ENCODE results near the gene PTPN5.
"Not testable (repeated sequence)": the region's sequence is repeated elsewhere in the genome, so short reads cannot be mapped to it uniquely, and the experiment has no call there.

Gene PTPN5

DNA sequence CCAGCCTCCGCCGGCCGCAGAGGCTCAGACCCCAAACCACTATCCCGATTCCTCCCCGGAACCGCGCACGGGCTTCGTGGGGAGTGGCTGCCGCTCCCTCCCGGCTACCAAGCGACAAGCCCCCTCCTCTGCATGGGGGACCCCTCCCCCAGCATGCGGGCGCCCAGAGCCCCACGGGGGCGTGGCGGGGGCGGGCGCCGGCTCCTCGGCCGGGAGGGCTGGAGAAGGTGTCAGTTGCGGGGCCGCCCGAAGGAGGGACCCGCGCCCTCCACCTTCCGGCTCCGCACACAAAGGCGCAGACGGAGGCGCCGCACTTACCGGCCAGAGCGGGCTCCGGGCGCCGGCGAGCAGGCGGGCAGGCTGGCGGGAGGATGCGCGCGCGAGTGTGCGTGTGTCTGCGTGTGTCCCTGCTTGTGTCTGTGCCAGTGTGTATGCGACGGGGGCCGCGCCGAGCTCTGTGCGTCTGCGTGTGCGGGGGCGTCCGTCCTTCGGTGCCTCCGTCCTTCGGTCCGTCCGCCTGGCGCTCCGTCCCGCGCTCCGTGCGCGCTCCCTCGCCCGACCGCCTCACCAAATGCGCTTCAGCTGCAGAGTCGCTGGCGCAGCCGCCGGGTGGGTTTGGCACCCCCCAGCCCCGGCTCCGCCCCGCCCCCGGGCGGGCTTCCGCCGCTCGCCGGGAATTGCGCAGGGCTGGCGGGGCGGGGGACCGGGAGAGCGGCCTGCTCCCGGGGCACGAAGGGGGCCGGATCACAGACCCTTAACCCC lies at the start of gene PTPN5:
PTPN5 (minus strand) TSS at position 592 of the 762 bp plus-strand sequence. CDS start 19,840 bp downstream, outside the sequence.
- DNase-seq = no peak

DNA sequence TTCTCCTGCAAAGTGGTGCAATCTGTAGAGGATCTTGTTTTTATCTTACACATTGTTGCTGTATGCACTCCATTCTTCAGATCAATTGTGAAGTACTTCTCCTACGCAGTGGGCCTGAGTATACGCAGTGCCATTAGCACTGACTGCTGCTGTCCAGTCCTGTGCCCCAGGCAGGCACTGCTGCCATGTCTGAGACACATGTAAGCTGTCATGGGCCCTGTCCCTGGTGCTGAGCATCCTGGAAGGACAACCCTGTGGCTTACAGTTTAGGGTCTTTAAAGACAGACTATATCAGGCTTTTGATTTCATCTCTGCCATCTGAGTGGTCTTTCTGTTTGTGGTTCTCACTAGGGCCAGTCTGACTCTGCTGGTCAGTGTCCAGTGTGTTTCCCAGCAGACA lies 44.8 kb upstream of the PTPN5 start:
- no peak for DNase-seq

DNA sequence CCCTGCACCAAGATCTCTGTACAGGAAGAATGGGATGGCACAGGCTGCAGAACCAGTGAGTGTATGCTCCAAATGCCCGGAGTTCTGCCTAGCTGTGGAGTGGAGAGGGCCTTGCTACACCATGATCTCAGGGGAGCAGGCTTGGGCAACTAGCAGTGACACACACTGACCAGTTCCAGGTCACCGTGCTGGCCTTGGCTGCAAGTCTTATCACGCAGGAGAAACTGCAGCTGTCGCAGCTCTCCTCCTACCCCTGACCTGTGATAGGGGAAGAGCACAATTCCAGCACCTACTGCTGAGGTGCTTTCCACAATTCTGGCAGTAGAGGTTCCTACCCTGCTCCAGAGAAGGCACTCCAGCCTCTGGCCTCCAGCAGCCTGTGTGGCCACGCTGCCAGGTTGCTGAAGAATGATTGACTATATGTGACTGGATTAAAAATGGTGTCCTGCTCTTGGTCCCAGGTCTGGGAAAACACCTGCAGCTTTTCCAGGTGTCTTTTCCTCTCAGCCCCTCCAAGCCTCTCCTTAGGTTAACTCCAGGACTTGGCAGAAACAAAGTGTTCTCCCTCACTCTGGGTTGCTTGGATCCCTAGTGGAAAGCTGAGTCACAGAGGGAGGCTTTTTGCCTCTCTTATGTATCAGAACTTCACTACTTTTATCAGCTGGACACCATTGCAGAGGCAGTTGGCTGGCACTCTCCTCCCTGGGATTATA lies 43.3 kb upstream of the PTPN5 start:
- DNase-seq = no peak

GRCh38 chr11:18820160-18820559 lies 28.6 kb upstream of the PTPN5 start:
- not testable (repeated sequence) for DNase-seq

DNA sequence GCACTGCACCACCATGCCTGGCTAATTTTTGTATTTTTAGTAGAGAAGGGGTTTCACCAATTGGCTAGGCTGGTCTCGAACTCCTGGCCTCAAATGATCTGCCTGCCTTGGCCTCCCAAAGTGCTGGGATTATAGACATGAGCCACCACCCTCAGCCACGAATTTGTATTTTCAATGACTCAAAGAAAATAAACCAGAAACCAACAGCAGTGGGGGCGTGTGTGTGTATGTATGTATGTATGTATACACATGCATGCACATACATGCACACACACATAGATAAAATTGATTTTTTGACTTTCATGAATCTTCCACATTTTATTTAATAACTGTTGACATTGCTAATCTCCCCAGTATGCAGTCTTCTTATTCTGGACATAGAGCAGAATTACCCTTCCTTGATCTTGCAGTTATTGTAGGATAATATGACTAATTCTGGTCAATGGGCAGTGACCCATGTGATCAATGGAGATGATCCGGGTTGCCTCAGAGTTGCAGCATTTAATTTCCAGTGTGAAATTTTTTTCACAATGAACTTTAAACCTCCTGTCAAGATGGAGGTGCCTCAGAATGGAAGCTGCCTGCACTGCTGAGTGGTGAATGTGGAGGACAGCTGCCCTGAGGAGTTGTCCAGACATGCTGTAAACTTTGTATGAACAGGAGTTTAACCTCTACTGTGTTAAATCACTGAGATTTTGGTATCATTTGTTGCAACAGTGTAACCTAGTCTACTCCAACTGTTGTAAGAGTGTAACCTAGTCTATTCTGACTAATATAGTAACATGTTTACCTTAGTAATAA lies 12.8 kb upstream of the PTPN5 start:
- DNase-seq = no peak

DNA sequence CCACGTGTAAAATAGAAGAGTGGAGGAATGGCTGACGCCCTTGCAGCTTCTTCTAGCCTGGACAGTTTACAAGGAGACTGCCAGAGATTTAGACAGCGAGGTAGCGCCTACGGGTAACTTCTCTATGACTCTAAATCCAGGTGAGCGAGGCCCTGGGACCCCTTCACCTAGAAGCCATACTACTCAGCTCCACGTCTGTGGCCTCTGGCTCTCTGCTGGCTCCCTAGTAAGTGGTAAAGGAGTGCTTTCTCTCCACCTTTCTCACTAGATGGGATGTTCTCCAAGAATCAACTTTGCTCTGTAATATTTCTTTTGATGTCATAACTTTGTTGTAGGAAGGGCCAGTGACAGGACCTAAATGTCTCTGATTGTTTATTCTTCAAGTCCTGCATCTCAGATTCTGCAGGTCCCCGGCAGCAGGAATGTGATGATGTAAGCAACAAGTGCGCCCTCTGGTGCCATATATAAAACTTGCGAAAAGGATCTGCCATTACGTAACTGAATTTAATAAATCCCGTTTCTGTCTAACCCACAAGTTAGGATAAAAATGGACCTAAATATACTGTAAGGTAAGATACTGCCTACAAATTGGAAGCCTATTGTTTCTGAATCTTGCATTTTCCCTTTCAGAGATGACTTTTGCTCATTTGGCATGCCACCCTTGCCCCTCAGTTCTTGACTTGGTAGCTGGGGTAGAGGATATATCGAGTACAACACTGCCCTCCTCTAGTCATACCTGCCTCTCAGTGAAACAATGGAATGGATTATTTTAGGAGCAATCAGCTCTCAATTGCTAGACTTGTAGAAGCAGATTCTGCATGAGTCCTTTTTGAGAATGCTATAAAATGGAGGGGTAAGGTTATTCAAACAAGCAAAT lies 11.0 kb upstream of the PTPN5 start:
- DNase-seq = no peak

DNA sequence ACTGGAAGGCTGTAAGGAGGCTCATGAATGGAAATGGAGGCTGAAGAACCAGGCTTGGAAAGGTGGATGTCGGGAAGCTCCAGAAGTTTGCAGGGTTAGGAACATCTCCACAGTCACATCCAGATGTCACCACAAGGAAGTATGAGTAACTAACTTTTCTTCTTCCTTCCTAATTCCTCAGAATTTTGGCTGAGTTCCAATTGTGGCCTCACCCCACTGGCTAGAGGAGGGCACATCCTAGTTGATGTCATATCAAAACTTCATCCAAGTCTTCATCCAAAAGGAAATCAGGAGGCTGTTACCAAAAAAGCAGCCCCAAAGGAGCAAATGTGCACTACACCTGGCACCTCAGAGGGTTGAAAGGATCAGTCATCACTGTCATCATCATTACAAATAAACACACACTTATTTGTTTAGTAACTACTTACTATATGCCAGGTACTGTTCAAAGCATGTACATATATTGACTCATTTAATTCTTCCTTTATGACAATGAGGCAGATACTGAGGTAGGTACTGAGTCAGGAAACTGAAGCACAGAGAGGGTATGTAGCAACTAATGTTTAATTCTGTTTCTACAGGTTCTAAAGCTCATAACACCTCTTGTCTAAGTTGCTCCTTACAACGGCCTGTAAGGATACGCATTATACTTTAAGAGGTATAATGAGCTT lies 7.3 kb upstream of the PTPN5 start:
- no peak for DNase-seq

DNA sequence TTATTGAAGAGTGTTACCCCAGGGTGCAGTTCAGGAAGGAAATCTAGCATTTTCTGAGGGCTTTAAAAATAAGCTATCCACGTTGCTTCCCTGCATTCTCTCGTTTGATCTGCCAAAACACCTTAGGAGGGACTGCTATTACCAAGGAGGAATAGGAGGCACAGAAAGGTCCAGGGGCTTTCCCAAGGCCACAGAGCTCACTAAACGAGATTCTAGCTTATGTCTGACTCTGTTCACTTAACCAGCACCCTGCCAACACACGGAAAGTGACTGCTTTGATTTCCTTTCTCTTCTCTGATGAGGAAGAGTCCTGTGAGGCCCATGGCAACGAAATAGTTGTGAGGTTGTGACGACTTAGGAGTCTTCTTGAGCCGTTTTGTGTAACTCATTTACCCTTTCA lies 3.4 kb upstream of the PTPN5 start:
- no peak for DNase-seq

- DNase-seq = no peak
These were observed 1.2 kb upstream of the PTPN5 start for GRCh38 chr11:18792827-18793226.

- no peak for DNase-seq
These were observed 501 bp upstream of the PTPN5 start for GRCh38 chr11:18791969-18792628.

- no peak for DNase-seq
These were observed 753 bp downstream of the PTPN5 start for GRCh38 chr11:18790883-18791206.

DNA sequence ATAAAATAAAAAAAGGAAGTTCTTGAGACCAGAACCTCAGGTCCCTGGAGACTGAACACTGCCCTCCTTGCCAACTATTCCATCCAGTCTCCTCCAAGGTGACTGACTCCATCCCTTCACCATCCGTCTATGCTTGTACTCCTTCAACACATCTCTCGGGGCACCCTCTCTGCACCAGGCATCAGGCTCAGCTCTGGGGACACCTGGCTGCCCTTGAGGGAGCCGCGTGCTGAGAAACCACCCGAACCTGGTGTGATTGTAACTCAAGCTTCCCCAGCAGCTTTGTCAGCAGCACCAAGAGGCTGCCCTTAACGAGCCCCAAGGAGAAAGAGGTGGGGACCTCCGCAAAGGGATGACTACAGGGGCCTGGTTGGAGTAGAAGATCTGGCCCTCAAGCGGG lies 1.7 kb downstream of the PTPN5 start:
- no peak for DNase-seq

- no peak for DNase-seq
These were observed 6.2 kb downstream of the PTPN5 start for GRCh38 chr11:18785411-18785810.

GRCh38 chr11:18780896-18781295 lies 10.7 kb downstream of the PTPN5 start:
- DNase-seq = no peak

DNA sequence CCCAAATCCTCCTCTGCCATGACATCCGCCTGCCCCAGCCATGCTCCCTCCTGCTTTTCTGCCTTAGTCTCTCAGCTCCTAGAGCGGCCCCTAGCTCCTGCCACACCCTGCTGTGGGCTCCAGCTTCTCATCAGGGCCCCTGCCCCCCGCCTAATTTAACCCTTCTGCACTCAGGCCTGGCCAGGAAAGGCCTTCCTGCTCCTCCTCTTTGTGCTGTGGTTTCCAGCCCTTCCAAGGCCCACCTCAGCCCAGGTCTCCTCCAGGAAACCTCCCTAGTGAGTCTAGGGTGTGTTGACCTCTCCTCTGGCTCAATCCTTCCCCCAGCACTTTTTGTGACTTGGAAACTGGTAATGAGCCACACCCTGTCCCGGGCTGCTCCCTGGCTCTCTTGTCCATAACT lies 11.3 kb downstream of the PTPN5 start:
- DNase-seq = no peak

DNA sequence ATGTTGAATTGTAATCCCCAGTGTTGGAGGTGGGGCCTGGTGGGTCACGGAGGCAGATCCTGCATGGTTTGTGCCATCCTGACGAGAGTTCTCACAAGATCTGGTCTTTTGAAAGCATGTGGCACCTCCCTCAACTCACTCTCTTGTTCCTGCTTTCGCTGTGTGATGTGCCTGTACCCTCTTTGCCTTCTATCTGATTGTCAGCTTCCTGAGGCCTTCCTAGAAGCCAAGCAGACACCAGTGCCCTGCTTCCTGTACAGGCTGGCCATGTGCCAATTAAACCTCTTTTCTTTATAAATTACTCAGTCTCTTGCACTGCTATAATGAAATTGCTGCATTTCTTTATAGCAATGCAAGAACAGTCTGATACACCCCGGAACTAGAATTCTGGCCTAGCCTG lies 13.1 kb downstream of the PTPN5 start:
- no peak for DNase-seq

- no peak for DNase-seq
These were observed 15.3 kb downstream of the PTPN5 start for GRCh38 chr11:18776324-18776723.

DNA sequence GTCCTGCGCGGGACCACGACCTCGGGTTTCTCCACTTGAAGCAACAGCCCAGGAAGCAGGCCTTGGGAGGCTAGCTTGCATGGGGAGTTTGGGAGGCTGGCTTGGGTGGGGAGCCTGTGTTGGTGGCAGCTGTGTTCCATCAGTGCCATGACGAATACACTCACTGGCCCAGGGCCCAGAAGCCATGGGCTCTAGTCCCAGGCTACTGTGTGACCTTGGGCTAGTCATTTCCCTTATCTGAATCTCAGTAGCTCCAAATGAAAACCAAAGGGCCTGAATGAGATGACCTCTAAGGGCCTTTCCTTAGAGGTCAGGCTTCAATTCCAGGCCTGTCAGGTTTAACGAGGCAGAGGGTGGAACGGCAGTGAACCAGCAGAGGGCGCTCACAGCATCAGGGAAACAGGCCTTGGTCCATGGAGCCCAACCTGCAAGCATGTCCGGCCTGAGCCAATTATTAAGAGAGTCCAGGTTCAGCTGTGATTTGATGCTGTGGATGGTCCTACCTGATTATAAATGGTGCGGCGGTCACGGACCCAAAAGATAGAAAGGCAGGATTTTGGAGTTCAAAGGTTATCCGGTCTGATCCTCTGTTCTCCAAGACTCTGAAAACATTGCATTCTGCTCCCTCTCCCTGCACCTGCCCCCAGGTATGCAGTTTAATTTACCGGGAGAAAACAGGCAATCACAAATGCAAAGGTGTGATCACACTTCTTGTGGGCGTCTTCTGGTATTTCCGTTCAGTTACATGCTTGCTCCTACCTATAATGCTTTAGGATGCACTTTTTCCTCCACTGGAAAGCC lies 15.9 kb downstream of the PTPN5 start:
- peak in 1 of 4 experiments; percentile 25 for DNase-seq

GRCh38 chr11:18774801-18775200 lies 16.8 kb downstream of the PTPN5 start:
- no peak for DNase-seq

GRCh38 chr11:18773681-18774080 lies 17.9 kb downstream of the PTPN5 start:
- DNase-seq = no peak

GRCh38 chr11:18773104-18773503 lies 18.5 kb downstream of the PTPN5 start:
- DNase-seq = no peak

Data from activated CD4-positive, CD25-positive, alpha-beta regulatory T cell (primary cell).